Activated CD8-positive, alpha-beta memory T cell treated with anti-CD3 and anti-CD28 coated beads, Interleukin-2, amount 50 U/mL, for 24 hours (primary cell): ENCODE measurements around the gene ARSI.

Experiments
- DNase-seq: peaks from one replicate; pipeline ENCODE4 v3.0.0-alpha.2; 2020; ENCODE audit errors: extremely low read depth

ARSI gene

DNA sequence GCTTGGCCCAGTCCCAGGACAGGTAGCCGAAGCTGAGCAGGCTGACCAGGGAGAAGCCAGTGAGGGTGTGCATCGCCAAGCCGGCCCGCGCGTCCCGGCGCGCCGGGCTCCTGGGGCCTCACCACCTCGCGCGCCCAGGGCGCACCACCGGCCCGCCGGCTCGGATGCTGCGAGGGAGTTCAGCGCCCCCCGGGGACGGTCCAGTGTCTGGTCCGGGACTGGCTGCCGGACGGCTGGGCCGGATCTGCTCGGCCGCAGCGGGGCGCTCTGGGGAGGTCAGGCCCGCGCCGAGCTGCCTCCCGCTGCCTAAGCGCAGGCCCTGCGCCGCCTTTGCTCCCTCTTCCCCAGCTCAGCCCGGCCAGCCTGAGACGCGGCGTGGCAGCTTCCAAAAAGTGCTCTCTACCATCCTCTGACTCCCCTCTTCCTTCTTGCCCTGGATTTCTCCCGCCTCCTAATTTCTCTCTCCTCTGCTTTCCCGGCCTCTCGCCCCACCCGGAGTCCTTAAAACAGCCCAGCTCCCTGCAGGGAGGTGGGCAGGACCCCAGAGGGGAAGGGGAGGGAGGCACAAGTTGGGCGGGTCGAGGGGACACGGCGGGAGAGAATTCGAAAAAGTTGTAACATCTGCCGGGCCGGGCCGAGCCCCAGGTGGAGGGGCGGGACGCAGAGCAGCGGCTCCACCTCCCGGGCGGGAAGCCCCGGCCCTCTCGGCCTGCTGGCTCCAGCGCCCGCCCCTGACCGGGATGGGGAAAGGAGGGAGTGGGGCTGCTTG lies at the start of gene ARSI:
ARSI (minus strand) TSS at position 605 of the 769 bp plus-strand sequence; CDS start at position 73, 532 bp downstream.
- DNase-seq = no peak

DNA sequence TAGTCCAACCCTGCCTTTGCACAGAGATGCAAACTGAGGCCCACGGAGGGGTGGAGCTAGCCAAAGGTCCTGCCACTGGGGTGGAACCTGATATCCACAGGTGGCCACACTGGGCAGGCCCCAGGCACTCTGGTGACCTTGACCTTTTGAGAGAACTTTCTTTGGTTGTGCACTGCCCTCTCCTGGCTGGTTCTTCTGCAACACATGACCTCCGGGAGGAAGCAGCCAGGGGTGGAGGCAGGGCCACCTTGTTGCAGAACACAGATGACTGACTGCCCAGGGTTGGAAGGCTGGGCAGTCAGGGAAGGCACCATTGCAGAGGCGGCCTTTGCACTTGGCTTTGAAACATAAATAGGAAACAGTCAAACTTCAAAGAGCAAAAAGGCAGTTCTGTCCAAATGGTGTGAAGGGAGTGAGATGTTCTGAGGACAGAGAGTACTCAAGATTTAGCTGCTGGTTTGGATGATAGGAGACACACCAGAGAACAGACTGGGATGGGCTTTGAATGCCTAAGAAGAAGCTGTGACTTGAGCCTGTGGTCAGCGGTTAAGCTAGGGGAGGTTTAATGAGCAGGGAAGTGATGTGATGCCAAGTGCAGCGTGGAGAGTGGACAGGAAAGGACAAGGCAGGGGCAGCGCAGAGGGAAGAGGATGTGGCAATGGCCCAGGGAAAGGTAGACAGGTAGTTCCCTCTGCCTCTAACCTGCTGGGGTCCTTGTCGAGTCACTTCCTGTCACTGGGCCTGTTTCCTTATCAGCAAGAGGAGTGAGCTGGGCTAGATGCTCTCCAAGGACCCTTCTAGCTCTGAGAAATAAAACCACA lies 48.0 kb upstream of the ARSI start:
- no peak for DNase-seq

DNA sequence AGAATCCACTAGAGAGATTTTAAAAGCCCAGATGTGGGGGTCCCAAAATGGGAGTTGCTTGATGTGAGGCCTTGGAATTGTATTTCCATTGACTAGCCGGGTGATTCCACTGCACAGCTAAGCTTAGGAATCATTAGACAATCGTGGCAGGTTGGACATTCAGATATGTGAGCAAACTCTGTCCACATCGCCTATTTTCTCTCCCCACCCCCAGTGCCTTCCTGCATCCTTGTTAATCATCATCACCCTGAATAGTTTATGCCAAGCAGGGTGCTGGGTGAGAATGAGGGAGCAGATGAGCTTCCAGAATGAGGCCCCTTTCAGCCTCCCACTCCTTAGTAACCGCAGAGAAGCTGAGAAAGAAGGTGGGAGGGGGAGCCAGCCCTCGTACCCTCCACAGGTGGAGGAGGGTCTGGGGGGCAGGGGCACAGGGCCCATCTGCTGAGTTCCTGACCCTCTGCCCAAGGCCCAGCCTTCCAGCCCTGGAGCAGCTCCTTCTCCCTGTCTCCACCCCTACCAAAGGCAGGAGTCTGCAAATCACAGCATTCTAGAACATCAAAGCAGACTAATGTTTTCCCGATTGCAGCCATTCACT lies 47.1 kb upstream of the ARSI start:
- no peak for DNase-seq

DNA sequence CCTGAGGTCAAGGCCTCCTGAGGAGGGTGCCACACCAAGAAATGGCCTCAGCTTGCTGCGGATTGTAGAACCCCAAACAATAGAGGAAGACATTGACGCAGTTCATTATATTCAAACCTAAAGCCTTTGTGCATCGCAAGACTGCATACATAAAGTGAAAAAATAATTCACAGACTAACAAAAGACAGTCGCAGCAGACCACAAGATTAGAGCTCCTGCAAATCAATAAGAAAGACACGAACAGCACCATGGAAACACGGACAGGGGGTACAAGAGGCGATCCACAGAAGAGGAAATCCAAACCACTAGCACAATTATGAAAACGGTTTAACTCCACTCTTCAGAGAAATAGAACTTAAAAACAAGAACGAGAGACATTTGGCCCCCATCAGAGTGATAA lies 44.7 kb upstream of the ARSI start:
- no peak for DNase-seq

DNA sequence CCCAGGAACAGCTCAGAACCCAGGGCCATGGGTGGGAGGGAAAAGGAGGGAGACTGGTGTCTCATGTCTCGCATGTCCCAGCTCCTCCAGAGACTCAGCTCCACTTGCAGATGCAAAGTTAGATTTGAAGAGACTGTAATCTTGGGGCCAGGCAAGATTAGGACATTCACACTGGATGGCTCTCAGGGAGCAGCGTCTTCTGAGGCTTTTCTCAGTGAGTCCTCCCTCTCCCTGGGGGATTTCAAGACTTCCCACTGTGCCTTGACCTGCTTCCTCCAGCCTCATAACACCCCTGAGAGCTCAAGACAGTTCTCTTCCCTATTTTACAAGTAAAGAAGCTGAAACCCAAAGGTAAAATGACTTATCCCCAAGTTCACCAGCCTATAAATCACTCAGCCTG lies 44.3 kb upstream of the ARSI start:
- no peak for DNase-seq

DNA sequence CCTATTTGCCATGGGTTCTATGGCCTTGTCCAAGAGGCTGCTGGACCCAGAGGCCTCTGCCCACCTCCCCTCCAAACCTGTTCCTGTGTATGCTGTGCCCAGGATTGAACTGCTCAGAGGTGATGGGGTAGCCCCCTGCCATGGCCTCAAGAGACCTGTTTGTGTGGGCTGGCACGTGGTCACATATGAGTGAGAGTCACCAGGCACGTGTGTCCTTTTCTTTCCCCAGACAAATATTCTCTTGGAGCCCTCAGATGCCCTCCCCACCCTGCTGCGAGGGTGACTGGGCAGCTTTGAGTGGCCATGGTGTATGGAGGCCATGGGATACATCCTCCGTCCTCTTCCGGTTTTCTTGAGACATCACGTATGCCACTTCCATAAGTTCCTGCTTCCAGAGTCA lies 43.9 kb upstream of the ARSI start:
- DNase-seq = no peak

DNA sequence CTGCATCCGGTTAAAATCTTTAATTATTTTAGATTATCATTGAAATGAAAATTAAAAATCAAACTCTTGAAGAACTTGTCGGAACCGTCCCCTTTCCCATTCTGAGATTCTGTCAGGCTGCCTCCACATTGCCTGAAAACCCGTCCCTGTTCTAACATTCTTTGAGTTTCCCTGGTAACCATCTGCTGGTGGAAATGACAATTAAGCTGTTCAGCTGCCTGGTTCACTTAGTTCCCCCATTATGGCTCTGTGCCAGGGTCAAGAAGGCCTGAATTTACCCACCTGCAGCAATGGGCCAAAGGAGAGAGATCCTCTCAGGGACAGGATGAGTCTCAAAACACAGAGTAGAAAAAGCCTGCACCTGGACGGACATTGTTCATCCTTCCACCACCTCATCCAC lies 43.0 kb upstream of the ARSI start:
- no peak for DNase-seq

DNA sequence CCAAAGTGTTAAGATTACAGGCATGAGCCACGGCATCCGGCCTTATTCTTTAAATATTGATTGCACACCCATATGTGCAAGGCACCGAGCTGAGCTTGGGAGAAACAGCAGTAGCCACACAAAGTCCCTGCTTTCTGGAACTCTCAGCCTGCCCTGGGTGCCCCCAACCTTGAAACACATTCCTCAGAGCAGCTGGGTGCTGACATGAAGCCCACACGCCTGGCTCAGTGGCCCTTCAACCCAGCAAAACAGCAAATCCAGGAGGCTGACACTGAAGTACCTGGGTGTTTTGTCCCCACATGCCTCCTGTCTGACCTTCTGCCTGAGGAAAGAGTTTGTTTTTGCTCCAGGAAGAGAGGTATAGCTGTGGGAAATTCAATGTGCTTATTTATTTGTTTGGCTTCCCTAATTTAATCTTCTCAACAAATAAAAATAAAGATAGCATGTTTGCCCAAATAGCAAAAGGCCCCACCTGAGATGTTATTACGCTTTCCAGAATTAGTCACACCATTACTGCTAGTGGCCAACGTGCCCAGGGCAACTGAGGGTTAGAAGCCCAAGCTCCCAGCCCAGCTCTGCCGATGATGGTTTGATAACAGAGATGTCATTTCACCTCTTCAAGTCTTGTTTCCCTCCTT lies 41.4 kb upstream of the ARSI start:
- no peak for DNase-seq

DNA sequence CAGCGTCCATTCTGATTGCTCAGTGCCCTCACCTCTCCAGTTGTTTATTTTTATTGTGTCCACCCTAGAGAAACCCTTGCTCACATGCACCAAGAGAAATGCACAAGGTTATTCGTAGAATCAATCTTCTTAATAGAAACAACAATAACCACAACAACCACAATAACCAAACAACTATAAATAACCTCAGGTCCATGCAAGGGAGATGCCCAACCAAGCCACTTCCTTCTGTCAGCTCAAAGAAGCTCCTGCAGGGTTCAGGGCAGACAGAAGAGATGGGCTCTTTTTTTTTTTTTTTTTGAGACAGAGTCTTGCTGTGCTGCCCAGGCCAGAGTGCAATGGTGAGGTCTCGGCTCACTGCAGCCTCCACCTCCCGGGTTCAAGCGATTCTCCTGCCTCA lies 39.9 kb upstream of the ARSI start:
- no peak for DNase-seq

DNA sequence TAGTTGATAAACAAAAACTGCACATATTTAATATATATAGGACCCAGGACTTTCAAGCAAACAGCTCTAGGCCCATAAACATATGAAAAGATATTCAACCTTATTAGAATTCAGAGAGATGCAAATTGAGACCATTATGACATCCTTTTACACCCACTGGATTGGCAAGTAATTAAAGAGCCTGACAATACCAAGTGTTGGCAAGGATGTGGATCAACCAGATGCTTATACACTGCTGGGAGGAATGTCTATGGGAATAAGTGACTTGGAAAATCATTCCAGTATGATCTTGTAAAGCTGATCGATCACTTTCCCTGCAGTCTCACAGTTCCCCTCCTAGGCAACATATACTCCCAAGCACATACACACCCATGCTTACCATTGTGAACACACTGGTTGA lies 39.3 kb upstream of the ARSI start:
- DNase-seq = no peak

DNA sequence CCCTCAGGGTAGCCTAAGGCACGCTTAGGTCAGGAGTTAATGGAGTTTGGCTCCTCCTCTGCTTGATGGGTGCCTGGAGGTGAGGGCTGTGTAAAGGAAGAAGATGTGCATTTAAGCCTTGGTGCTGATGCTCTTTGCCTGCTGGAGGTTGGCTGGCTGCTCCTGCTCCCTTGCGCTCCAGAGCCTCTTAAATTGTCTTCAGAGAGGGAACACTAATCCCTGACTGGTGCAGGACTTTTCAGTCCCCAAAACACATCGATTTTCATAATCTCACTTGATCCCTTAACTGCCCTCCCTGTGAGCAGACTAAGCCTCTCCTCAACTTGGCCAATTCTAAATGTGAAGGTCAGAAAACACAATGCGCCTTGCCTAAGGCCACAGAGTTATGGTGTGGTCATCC lies 38.6 kb upstream of the ARSI start:
- DNase-seq = no peak

DNA sequence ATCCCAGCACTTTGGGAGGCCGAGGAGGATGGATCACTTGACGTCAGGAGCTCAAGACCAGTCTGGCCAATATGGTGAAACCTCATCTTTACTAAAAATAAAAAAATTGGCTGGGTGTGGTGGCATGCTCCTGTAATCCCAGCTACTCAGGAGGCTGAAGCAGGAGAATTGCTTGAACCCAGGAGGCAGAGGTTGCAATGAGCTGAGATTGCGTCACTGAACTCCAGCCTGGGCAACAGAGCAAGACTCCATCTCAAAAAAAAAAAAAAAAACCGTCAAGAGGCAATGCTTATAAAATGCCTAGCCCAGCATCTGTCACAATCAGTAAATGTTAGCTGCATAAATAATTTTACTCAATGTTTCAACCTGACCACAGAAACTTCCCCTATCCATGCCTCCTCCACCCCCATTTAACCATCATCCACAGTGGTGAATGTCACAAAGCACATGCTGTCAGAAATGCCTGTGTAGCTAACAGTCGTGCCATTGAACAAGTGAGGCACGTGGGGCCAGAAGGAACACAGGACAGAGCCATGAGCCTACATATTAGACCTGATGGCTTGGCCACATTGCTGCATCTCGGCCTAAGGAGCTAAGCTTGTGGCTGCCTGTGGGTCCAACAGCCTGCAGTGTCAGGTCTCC lies 38.0 kb upstream of the ARSI start:
- DNase-seq = no peak

DNA sequence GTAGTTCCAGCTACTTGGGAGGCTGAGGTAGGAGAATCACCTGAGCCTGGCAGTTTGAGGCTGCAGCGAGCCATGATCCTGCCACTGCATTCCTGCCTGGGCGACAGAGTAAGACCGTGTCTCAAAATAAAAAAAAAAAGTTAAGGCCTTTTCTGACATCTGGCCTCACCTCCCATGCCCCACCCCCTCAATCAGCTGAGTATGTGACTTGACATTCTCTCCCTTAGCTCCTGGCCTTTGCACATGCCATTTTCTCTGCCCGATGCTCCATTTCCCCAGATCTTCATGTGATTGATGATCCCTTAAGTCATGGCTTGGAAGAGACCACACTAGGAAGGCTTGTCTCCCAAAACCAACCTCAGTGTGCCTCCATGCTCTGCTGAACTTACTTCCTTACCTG lies 37.1 kb upstream of the ARSI start:
- DNase-seq = no peak

DNA sequence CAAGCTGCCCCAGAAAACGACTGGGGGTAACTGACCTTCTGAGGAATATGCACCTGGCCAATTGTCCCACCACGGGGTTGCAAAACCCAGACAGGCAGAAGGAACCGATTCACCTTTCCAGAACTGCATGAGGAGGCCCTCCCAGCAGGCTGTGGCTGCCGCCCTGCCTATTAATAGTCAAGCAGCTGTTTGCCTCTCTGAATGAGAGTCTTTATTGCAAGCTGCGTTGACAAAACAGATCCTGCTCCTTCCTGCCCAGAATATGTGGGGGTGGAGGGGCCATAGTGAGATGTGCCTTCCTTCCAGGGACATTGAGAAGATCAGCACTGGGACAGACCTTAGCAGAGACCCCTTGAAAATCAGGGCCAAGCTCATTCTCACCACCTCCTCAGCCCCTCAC lies 36.5 kb upstream of the ARSI start:
- DNase-seq = no peak

DNA sequence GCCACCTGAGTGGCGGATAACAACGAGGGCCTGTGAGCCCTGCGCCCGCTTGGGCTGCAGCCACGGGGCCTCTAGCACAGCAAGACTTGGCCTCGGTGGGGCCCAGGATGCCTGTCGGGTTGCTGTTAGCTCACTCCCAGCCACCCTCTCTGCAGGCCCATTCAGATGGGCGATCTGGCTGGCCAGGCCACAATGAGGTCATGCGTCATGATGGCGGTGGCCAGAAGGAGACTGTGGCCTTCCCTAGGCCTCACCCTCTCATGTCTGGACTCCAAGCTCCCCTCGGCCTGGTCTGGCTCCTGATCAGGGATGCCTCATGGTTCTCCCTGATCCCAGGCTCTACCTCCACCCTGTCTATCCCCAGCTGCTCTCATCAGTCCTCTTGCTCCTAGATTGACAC lies 35.8 kb upstream of the ARSI start:
- no peak for DNase-seq

DNA sequence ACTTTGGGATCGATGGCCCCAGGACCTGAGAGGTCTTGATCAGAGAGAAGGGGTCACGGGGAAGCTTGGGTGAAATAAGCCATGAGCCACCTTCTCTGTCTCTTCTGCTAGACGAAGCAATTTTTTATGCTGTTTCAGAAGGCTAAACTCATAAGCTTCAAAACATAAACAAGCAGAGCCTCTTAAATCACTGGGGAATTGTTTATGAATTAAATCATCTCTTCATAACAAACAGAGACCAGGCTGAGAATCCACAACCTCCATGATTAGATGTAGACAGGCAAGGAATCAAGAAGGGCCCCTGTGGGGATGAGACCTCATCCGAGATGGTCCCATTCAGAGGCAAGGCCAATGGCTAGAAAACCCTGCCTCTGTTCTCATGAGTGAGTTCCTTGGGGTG lies 33.1 kb upstream of the ARSI start:
- DNase-seq = no peak

DNA sequence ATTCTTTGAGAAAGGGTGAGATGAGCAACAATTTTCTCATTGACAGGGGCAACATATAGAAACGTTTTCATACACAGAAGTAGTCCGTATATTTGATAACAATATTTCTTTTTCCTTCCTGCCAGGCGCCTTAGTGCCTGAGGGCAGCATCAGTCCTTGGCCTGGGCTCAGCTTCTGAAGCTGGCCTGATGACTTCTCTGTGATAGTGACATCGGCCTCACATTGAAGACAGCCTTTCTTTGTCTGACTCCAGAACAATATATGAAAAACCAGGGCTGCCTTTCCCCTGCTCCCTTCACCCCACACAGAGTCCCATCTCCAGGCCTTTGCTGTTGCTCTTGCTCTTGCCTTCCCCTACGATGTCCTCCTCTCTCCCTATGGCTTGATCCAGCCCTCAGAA lies 30.7 kb upstream of the ARSI start:
- no peak for DNase-seq

DNA sequence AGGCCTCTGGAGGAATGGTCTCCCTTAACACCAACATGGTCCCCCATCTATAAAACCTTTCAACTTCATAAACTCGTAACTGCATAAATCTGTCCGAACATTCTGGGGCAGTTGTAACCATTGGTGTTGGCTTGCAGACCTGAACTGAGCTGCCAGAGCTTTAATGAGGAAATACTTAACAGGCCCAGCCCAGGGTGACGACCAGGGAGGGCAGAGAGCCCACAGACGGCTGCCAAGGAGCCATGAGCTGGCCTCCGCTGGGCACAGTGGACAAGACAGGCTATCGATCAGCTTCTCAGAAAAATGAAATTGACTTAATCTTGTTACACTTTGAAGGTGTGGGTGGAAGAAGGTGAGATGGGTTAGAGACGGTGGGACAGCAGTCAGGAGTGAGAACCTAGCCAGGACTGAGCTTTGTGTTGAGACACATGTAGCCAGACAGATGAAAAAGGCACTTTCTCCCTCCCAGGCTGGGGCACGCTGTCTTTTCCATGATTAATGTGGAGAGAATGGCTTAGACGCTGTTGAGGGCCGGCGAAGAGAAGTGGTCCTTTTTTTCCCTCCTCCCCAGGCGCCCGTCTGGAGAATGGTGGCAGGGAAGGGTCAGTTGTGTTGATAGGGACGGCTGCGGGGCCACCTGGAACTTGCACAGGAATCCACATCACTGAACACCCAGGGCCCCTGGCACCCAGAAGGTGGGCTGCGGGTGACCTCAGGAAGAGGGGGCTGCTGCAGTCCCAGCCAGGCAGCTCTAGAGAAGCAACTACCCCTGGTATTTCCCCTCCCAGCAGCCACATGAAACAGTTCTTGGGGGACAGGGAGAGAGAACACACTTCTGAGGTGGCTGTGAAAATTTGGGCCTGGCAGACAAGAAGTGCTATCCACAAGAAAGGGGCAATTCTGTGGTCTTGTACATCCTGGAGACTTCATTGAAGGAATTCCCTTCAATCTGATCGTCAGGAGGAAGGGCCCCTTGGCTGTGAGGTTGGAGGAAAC lies 27.5 kb upstream of the ARSI start:
- DNase-seq = no peak

DNA sequence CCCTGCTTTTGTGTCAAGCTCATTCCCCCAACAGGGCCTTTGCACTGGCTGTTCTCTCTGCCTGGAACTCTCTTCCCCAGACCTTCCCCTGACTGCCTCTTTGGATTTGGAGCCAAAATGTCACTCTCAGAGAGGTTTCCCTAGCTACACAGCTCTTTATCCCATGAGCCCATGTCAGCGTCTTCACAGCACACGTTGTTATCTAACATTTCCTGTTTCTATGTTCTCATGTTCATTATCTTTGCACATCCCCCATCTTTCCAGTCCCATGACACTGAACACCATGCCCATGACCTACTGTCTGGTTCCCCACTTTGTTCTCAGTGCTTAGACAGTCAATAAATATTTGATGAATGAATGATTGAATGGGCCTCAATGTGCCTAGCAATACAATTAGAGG lies 26.3 kb upstream of the ARSI start:
- DNase-seq = no peak

DNA sequence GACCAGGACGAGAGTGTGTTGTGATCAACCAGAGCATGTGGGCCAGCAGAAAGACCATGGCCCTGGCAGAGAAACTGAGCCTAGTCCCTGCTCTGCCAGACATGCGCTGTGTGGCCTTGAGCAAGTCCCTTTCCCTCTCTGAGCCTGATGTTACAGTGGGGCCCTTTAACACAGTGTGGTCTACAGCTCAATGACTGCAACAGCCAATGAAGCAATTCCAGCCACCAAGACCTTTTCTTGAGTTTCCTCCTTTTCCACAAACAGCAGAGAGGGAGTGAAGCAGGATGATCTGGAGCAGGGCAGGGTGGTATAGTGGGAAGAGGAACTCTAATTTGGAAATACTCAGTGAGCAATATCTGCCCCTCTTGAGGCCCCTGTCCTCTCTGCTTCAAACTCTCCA lies 25.8 kb upstream of the ARSI start:
- DNase-seq = no peak

DNA sequence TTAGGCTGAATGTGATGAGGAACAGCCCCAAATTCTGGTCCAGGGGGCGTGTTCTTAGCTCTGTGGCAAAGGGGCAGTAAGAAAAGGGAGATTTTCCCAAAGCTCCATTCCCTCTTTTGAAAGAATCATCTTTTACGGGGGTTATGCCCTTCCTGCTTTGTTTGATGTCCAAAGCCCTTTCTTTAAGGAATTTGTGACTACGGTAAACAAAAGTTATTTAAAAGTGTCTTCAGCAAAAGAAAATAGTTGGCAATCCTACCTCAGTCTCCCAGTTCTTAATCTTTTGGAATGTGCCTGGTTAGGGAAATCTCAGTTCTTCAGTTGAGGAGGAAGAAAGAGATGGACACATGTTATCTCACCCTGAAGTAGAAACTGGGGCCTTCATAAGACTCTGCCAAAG lies 24.4 kb upstream of the ARSI start:
- DNase-seq = no peak
